ENCODE results near the gene MRPS33. TPM values are rescaled to one million over a fixed set of nuclear protein-coding genes. Genes with fewer than 3 reads are reported as not detected.

MRPS33 gene
- polyA plus RNA-seq, 1 experiment, result 30.6 TPM

GRCh38 chr7:140992422-140992821 is 22.3 kb downstream of the MRPS33 start:
- DNase-seq (ENCODE audit: low read depth), result no peak
- TF ChIP-seq, protein P1, sequence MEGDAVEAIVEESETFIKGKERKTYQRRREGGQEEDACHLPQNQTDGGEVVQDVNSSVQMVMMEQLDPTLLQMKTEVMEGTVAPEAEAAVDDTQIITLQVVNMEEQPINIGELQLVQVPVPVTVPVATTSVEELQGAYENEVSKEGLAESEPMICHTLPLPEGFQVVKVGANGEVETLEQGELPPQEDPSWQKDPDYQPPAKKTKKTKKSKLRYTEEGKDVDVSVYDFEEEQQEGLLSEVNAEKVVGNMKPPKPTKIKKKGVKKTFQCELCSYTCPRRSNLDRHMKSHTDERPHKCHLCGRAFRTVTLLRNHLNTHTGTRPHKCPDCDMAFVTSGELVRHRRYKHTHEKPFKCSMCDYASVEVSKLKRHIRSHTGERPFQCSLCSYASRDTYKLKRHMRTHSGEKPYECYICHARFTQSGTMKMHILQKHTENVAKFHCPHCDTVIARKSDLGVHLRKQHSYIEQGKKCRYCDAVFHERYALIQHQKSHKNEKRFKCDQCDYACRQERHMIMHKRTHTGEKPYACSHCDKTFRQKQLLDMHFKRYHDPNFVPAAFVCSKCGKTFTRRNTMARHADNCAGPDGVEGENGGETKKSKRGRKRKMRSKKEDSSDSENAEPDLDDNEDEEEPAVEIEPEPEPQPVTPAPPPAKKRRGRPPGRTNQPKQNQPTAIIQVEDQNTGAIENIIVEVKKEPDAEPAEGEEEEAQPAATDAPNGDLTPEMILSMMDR (IDR thresholded peaks at IDR 0.05; ENCODE audit: insufficient read depth, low read depth, low read length), result no peak
- POLR2A ChIA-PET, result no interaction called here
- no peaks in the 10 kb centered on the region for H3K36me3 ChIP-seq (ENCODE audit: control insufficient read depth, insufficient read depth, low read length)
- no peaks in the 10 kb centered on the region for H3K27me3 ChIP-seq (ENCODE audit: control insufficient read depth, insufficient read depth, low read length)
- H3K4me3 ChIP-seq (ENCODE audit: low read depth, low read length), result no peak overlapping the region
- CTCF ChIA-PET, result no interaction called here

- Histone ChIP-seq H3K36me3 (ENCODE audit: control insufficient read depth, insufficient read depth, low read length) (no peaks in the 10 kb centered on the region), H3K27me3 (ENCODE audit: control insufficient read depth, insufficient read depth, low read length) (no peaks in the 10 kb centered on the region), H3K4me3 (ENCODE audit: low read depth, low read length) (no peak overlapping the region)
- ChIA-PET CTCF (no interaction called here), POLR2A (no interaction called here)
- TF ChIP-seq, protein P1 (IDR thresholded peaks at IDR 0.05; ENCODE audit: insufficient read depth, low read depth, low read length), result no peak
- DNase-seq (ENCODE audit: low read depth), result no peak
These were observed 24.4 kb downstream of the MRPS33 start for GRCh38 chr7:140990193-140990962.

GRCh38 chr7:140989068-140989467 is 25.7 kb downstream of the MRPS33 start:
- Histone ChIP-seq H3K36me3 (ENCODE audit: control insufficient read depth, insufficient read depth, low read length) (no peaks in the 10 kb centered on the region), H3K4me3 (ENCODE audit: low read depth, low read length) (no peak overlapping the region), H3K27me3 (ENCODE audit: control insufficient read depth, insufficient read depth, low read length) (no peaks in the 10 kb centered on the region)
- ChIA-PET POLR2A (no interaction called here), CTCF (no interaction called here)
- DNase-seq (ENCODE audit: low read depth), result no peak
- TF ChIP-seq, protein P1 (IDR thresholded peaks at IDR 0.05; ENCODE audit: insufficient read depth, low read depth, low read length), result no peak

DNA sequence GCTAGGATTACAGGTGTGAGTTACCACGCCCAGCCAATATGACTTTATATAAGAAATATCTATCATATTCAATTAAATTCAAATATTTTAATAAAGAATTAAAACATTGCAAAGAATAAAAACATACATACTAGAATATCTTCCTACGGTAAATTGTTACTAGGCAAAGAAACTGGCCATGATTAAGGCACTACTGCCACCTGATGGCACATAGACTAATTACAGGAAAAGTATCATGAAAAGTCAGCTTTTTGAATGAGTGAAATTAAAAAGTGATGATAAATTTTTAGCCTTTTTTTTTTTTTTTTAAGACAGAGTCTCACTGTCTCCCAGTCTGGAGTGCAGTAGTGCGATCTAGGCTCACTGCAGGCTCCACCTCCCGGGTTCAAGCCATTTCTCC is 30.9 kb downstream of the MRPS33 start:
- H3K36me3 ChIP-seq (ENCODE audit: control insufficient read depth, insufficient read depth, low read length), result no peaks in the 10 kb centered on the region
- DNase-seq (ENCODE audit: low read depth), result no peak
- TF ChIP-seq, protein P1 (IDR thresholded peaks at IDR 0.05; ENCODE audit: insufficient read depth, low read depth, low read length), result peak; percentile 25; the same call in 1 of the 2 replicates
- no peaks in the 10 kb centered on the region for H3K27me3 ChIP-seq (ENCODE audit: control insufficient read depth, insufficient read depth, low read length)
- POLR2A ChIA-PET, result interaction anchor here (0.6 kb wide), 1 partner anchor 322 kb away, joined by 3 read pairs; no protein-coding TSS in a partner anchor
- H3K4me3 ChIP-seq (ENCODE audit: low read depth, low read length), result no peak overlapping the region
- CTCF ChIA-PET, result interaction anchor here (2.6 kb wide), 1 partner anchor 172 kb away, joined by 12 read pairs; no protein-coding TSS in a partner anchor

GRCh38 chr7:140982508-140982907 is 32.2 kb downstream of the MRPS33 start:
- TF ChIP-seq, protein P1 (IDR thresholded peaks at IDR 0.05; ENCODE audit: insufficient read depth, low read depth, low read length), result no peak
- Histone ChIP-seq H3K4me3 (ENCODE audit: low read depth, low read length) (no peak overlapping the region), H3K27me3 (ENCODE audit: control insufficient read depth, insufficient read depth, low read length) (no peaks in the 10 kb centered on the region), H3K36me3 (ENCODE audit: control insufficient read depth, insufficient read depth, low read length) (no peaks in the 10 kb centered on the region)
- DNase-seq (ENCODE audit: low read depth), result no peak
- ChIA-PET POLR2A (no interaction called here), CTCF (interaction anchor here (2.6 kb wide), 1 partner anchor 171 kb away, joined by 12 read pairs; no protein-coding TSS in a partner anchor)

All from BJ (cell line).